ENCODE data around the gene SVOP.

The SVOP gene

GRCh38 chr12:108890208-108890607 is 130.7 kb downstream of the SVOP start:
- H3K4me3 ChIP-seq (replicated peaks; ENCODE audit: low read depth, low read length), result no peak overlapping the region
- TF ChIP-seq CTCF (IDR thresholded peaks at IDR 0.05; ENCODE audit: low read depth, low read length, missing control alignments), result no peak
- DNase-seq (ENCODE audit: extremely low read depth, low read depth), result no peak

GRCh38 chr12:108888031-108888430 is 132.8 kb downstream of the SVOP start:
- no peak for DNase-seq (ENCODE audit: extremely low read depth, low read depth)
- TF ChIP-seq CTCF (IDR thresholded peaks at IDR 0.05; ENCODE audit: low read depth, low read length, missing control alignments), result no peak
- H3K4me3 ChIP-seq (replicated peaks; ENCODE audit: low read depth, low read length), result no peak overlapping the region

GRCh38 chr12:108886873-108887629 is 133.8 kb downstream of the SVOP start:
- DNase-seq (ENCODE audit: extremely low read depth, low read depth), result no peak
- no peak overlapping the region for H3K4me3 ChIP-seq (replicated peaks; ENCODE audit: low read depth, low read length)
- TF ChIP-seq CTCF (IDR thresholded peaks at IDR 0.05; ENCODE audit: low read depth, low read length, missing control alignments), result no peak

- TF ChIP-seq CTCF (IDR thresholded peaks at IDR 0.05; ENCODE audit: low read depth, low read length, missing control alignments), result peak; percentile 77
- no peak overlapping the region for H3K4me3 ChIP-seq (replicated peaks; ENCODE audit: low read depth, low read length)
- DNase-seq (ENCODE audit: extremely low read depth, low read depth), result peak; percentile 6
Measured at GRCh38 chr12:108884116-108885012, 136.5 kb downstream of the SVOP start.

GRCh38 chr12:108881953-108882352 is 138.9 kb downstream of the SVOP start:
- DNase-seq (ENCODE audit: extremely low read depth, low read depth), result no peak
- H3K4me3 ChIP-seq (replicated peaks; ENCODE audit: low read depth, low read length), result no peak overlapping the region
- TF ChIP-seq CTCF (IDR thresholded peaks at IDR 0.05; ENCODE audit: low read depth, low read length, missing control alignments), result no peak

GRCh38 chr12:108879615-108880254 is 141.1 kb downstream of the SVOP start, which contains the start of gene DAO:
DAO (plus strand) TSS chr12:108880092; CDS start chr12:108885007, 4,915 bp downstream.
- no peak for DNase-seq (ENCODE audit: extremely low read depth, low read depth)
- no peak for TF ChIP-seq CTCF (IDR thresholded peaks at IDR 0.05; ENCODE audit: low read depth, low read length, missing control alignments)
- no peak within 1 kb of the TSS for H3K4me3 ChIP-seq (replicated peaks; ENCODE audit: low read depth, low read length)
